ENCODE results near the gene DZANK1.
A peak's percentile ranks its signal among the peaks of the same experiment; 100 is the strongest.
"Not testable (repeated sequence)": the region's sequence is repeated elsewhere in the genome, so short reads cannot be mapped to it uniquely, and the experiment has no call there.

DZANK1 gene

DNA sequence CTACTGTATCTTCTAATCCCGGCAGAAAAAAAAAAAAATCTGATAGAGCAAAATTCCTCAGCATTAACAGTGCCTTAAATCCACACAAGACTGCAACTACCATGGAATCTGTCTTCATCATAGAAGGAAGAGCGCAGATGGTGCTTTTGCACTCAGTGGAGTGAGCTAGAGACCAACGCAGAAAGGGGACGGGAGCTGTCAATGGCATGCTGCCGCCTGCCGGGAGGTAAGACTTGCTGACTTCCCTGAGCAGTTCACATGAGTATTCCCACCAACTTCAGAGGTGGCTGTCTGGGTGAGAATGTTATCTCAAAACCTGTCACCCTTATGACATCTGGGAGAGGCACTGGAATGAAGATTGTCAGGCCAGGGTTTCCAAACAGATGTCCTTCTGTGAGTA, 35.6 kb downstream of the DZANK1 start:
- DNase-seq = no peak

DNA sequence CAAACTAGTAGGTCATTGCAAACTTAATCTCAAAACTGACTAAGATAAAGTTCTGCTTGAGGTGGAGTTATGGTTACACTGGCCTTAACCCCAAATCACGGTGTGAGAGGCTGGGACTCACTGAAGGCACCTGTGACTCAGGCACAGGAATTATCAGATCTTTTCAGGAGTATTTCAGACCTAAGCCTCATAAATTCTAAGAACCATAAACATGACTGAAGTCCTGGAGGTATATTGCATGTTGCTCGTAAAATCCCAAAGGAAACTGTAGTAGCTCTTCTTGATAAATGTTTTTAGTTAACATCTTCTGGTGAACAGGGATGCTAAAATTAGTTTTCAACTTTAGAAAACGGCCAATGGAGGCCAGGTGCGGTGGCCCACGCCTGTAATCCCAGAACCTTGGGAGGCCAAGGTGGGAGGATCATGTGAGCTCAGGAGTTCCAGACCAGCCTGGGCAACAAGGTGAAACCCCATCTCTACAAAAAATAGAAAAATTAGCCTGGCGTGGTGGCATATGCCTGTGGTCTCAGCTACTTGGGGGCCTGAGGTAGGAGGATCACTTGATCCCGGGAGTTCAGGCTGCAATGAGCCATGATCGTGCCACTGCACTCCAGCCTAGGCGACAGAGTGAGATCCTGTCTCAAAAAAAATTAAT, 36.5 kb downstream of the DZANK1 start:
- DNase-seq = no peak

DNA sequence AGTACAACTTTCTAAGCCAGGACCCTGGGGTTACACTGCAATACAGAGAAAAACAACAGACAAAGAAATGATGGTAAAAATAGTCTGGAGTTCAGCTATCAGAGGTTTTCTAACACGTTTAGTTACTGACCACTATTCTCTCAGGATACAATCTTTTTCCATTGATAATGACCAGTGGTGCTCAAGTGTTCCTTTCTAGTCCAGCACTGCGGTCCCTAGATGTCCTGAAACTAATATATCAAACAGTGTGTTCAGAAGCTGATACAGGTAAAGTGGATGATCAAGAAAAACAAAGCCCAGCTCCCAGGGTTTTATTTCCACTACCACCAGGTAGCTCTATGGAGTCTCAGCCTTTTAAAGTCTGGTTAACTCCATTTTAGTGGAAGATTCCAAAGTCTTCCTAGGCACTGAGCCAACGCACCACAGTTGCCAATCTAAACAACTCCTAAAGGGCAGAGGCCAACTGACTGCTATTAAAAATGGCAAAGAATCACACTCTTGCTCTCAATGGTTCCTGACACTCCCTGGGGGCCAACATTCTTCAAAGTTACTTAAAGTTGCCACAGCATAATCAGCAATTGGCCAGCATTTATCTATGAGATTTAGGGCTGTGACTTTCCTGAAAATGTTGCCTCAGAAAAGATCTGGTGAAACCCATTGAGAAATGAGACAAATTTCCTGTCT, 38.2 kb downstream of the DZANK1 start:
- DNase-seq = no peak

DNA sequence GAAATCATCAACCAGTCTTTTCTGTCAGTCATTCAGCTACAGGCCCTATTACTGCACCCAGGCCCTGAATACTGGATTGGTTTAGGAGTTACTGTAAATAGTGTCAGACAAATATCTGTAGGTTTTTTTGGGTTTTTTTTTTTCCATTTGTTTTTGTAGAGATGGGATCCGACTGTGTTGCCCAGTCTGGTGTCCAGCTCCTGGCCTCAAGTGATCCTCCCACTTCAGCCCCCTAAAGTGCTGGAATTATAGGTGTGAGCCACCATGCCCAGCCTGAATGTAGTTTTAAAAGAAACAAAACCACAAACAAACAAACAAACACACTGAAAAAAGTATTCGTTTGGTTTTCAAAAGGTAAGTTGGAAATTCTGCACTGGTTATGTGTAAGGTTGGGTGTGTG, 39.6 kb downstream of the DZANK1 start:
- DNase-seq = no peak

DNA sequence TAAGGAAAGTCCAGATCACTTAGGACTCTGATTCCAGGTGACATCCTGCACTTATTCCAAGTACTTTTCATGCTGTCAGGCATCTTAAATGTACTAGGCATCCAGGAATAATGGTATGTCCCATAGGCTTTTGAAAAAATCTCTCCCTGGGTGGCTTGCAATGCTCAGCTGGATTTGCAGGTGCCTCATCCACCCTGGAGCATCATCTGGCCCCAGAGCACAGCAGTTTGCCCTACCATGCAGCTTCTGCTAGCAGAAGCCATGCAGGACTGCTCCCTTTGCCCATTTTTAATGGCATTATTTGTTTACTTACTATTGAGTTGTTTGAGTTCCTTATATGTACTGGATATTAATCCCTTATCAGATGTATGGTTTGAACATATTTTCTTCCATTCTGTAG, 45.2 kb downstream of the DZANK1 start:
- no peak for DNase-seq

DNA sequence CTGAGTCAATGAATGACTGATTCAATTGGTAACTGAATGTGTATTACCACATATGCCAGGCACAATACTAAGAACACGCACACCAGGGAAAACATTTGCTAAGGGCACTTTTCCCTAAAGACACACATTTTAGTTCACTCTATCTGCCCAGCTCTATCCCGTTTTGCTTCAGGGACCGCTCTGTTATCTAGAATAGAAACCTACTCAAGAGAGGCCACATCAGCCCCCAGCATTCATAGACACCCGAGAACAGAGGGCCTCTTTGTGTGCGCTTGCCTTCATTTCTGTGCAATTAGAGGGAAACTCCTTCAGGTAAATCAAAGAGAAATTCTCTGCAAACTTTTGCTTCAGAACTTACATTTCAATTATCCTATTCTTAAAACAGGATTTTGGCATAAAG, 50.3 kb downstream of the DZANK1 start:
- no peak for DNase-seq

DNA sequence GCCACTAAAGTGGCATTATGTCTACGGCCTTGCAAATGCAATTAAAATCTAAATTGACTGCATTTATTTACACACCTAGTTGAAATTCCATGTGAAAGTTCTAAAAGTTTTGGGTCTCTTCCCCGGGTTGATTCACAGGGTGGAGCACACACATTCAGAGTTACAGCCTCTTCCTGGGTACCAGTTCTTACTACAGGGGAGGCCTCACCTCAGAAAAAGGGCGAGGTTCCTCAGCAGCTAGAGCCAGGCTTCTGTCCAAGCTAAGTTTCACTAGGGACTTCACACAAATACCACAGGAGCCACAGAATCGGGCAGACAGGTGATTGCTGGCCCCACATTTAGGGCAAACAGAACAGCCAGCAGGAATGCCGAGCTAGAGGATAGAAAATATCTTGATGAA, 52.7 kb downstream of the DZANK1 start:
- DNase-seq = no peak

DNA sequence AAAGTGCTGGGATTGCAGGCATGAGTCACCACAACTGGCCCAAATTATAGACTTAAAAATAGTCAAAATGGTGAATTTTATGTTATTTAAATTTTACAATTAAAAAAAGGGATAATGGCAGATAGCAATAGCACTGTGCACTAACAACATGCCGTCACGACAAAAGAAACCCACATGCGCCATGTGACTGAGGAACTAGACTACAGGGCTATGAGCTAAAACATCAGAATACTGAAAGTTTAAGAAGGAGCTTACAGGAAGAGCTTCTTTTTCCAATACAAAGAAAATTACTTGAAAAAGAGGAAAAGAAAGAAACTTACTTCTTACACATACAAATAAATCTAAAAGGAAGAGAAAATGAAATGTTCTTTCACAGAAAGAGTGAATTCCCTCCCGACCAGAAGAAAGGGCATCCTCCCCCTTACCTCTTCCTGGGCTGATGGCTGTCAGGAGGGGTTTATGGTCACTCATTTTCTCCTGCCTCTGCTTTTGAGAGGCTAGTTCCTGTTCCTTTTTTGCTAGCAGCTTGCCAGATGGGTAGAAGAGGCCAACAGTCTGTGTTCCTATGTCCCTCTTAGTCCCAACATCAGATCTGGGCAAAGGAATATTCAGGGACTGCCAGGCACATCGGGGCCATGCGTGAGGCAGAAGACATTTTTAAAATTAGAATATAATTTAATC, 54.5 kb downstream of the DZANK1 start:
- DNase-seq = peak; percentile 78

DNA sequence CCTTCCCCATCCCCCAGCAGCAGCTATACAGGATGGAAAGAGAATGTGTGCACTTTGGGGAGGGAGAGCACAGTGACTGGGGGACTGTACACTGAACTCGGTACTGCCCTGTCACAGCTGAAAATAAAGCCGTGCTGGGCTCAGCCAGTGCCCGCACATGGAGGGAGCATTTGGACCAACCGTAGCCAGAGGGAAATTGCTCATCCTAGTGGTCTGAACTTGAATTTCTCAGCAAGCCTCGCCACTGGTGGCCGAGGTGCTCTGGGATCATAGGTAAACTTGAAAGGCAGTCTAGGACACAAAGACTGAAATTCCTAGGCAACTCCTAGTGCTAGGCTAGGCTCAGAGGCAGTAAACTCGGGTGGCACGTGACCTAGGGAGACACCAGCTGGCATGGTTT, 61.0 kb downstream of the DZANK1 start:
- DNase-seq = no peak

DNA sequence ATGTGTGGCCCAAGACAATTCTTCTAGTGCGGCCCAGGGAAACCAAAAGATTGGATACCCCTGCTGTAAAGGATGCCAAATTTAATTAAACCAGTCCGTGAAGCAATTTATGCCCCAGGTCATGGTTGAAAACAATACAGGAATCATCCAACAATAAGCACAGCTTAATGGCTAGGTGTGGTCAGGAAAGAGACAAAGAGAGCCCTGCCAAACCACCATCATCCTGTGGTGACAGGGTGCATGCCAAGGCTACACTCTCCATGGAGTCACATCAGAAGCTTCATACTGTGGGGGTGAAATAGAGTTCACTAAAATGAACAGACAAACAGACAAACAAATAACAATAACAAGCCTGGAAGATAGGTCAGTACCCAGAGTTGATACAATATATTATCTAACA, 62.7 kb downstream of the DZANK1 start:
- DNase-seq = no peak

DNA sequence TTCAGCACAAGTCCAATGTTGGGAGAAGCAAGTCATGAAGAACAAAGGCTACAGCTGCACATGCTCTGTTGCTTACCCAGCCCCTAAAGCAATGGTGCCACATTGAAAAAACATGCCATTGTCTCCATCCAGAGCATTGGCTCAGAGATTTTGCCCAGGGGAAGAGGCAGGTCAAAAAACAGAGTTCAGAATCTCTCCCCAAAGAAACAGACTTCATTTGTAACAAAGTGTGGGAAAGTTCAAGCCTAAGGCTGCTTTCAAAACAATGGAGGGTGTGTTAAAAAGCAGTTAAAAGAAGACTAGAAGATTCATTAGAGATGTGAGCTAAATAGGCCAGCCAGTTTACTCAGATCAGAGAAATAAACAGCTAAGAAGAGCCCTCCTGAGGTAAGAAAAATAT, 63.6 kb downstream of the DZANK1 start:
- DNase-seq = no peak

DNA sequence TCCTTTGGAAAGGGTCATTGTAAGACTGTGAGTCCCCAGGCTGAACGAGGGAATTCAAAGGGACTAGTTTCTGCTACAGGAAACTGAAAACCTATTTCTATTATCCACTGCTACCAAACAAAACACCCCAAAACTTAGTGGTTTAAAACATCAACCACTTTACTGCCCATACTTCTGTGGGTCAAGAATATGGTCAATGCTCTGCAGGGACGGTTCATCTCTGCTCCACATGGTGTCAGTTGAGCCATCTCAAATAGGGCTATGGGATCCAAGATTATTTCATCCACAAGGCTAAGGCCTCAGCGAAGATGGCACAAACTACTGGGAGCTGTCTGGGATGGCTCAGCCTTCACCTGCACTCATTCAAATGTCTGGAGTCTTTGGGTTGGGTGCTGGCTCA, 65.5 kb downstream of the DZANK1 start:
- DNase-seq = no peak

DNA sequence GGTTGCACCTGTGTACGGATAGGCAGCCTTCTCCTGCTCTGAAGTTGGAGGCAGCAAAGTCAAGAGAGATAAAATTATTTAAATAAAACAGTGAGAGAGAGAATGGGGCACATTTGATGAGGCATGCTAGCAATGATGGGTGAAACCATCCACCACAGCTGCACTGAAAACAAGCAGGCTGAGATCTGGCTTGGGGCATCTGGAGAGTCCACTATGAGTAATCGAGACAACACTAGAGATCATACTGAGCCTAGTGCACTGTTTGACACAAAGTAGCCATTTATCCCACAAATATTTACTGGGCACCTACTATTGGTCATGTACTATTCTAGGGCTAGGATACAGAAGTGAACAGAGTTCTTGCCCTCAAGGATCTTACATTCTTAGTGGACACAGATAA, 66.4 kb downstream of the DZANK1 start:
- no peak for DNase-seq

DNA sequence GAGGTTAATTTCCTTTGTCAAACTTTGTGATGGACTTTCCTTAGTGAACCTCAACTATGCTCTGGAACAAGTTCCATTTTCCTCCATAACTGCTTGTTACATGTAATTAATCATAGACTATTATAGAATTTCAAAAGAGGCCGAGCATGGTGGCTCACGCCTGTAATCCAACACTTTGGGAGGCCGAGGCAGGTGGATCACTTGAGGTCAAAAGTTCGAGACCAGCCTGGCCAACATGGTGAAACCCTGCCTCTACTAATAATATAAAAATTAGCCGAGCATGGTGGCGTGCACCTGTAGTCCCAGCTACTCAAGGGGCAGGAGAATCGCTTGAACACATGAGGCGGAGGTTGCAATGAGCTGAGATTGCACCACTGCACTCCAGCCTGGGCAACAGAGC, 68.1 kb downstream of the DZANK1 start:
- DNase-seq = not testable (repeated sequence)

DNA sequence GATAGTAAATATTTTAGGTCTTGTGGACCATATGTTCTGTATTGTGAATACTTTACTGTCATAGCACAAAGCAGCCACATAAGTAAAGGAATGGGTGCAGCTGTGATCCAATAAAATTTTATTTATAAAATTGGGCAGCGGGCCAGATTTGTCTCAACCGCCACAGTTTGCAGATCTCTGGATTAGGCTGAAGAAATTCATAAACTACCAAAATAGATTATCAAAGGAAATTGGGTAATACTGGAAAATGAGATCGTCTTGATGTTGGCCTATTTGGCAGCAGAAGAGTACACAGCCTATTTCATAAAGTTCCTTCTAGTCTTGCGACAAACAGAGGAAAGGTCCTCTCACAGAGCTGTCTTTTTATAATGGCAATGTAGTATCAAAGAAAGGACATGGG, 69.8 kb downstream of the DZANK1 start:
- peak; percentile 81 for DNase-seq

DNA sequence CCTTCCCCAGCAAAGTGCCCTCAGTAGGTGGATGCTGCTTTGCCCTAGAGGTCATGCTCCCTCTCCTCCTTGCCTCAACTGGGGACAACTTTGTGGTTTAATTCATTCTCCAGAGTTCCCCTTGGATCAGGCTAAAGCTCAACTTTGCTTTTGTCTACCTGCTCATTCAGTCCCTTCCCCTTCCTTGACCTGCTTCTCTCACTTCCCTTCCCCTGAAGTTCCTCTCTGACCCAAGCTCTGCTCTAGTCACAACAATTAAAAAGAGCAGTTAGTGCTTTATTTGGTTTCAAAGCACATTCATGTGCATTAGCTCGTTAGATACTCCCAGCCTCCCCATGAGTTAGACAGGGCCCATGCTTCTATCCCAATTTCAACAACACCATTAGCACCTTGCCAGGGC, 71.3 kb downstream of the DZANK1 start:
- DNase-seq = peak; percentile 1

DNA sequence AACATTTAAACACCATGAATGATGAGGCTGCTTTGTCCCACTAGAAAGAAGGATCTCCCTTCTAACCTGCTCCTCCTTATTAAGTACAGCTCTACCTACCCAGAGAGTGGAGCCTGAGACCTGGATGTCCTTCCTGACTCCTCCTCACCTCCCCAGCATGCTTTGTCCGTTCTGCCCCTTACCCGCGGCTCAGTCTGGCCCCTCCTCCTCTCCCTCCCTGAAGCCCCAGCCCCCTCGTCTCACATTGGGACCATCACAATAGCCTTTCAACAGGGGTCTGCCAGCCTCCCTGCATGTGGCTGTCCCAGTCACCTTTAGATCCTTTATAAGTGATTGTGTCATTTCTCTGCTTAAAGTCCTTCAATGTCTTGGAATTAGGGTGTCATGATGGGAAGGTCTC, 72.5 kb downstream of the DZANK1 start:
- no peak for DNase-seq

DNA sequence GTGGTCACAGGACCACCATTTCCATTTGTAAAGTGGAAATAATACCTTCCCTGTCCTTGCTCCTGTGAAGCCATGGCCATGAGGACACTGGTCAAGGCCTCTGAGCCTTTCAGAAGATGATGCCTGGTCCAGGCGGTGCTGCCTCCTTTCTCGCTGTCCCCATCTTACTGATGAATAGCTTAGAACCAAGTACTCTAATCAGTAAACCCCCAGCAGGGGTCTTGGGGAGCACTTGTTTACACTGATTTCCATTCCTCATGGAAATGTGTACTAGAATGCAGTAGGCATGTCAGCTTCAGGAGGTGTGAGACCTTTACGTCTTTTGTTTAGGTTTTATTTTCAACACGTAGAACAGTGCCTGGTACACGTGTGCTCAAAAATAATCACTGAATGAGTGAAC, 75.1 kb downstream of the DZANK1 start:
- DNase-seq = no peak

DNA sequence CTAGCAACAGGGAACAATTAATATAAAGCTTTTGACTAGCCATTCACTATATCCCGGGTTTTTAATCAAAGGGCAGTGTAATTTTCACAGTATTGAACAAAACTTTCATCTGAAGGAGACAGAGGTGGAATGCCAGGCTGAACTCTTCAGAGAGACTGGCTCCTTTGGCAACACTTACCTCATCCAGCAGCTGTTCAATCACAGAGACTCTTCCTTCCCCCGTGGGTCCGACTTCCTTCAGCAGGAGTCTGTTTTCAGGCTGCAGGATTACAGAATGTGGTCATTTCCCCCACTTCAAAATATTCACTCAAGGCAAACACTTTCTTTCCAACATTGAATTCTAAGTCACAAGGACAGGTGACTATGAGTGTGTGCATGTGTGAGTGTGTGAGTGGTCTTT, 76.6 kb downstream of the DZANK1 start:
- DNase-seq = no peak

DNA sequence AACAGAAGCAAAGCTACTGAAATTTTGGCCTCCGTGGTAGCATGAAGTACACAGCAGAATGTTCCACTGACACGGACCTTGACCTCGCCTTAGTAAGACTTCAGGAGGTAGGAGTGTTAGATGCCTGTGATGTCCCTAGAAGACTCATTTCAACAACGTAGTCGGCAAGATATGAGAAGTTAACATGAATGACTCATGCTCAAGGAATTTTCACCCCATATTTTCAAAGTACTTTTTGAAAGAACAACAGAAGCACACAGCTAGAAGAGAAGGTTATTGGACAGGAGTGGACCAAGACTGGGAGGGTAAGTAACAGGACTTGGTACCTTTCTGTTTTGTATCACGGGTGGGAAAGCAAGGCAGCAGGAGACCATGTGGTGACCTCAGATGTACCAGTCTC, 78.0 kb downstream of the DZANK1 start:
- DNase-seq = no peak

DNA sequence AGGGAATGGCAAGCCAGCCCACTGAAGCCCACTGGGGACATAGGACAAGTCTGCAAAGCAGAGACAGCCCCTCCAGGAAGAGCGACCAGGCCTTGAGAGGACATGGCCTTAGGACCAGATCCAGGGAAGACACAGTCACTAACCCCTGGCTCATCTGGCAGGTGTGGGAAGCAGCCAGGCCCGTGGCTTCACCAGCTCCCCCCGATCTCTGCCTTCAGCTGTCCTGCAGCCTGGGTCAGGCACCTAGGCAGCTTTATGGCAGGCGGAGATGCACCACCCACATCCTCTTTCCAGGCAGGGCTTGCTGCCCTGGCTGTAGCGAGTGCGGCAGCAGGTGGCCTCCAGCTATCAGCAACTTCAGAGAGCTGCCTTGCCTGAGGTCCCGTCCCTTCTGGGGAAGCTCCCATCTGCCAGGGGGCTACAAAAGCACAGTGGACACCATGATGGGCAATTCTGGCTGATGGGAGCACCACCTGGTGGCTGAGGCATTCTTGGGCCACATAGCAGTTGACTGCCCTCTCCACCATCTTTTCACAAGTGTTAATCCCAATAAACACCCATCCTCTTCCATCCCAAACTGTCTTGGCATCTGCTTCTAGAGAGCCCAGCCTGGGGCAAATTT, 85.8 kb downstream of the DZANK1 start:
- DNase-seq = no peak

DNA sequence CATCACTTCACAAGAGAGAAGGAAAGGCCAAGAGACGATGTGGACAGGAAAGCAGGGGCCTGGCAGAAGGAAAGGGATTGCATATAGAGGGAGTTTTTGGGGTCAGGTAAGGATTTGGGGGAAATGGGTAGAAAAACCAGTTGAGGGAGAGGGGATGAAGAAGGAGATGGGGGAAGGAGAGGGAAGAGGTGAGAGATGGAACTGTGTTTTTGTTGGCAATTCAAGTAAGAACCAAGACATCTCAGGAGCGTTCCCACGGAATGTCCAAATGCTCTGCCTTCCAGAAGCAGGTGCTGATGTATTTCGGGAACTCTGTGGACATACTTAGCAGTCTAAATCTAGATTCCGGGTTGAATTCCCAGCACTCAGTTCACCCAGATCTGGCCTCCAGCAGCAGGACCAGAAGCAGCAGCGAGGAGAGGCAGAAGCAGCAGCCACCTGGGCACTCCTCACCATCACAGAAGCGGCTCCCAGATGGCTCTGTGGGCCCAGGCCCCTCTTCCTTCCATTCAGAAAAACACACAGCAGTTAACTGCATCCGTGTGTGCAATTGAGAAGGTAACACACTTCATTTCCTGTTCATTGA, 88.8 kb downstream of the DZANK1 start:
- DNase-seq = no peak

DNA sequence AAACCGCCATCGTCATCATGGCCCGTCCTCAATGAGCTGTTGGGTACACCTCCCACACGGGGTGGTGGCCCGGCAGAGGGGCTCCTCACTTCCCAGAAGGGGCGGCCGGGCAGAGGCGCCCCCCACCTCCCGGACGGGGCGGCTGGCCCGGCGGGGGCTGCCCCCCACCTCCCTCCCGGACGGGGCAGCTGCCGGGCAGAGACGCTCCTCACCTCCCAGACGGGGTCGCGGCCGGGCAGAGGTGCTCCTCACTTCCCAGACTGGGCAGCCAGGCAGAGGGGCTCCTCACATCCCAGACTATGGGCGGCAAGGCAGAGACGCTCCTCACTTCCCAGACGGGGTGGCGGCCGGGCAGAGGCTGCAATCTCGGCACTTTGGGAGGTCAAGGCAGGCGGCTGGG, 91.3 kb downstream of the DZANK1 start:
- not testable (repeated sequence) for DNase-seq

DNA sequence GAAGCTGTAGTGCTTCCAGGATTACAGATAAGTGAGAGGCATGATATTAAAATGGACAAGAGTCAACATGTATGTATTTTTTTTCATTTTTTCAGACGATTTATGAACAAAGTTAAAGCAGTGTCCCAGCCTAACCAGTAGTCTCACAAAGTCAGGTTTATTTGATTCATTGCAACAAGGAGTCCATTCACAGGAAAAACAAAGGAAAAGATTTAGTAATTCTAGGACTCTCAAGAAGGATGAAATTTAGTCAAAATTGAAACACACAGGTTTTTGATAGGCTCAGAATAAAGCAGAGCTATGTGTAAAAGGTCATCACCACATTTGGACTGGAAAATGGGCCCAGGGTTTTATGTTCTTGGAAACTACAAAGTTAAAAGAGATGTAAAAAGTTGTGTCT, 94.5 kb downstream of the DZANK1 start:
- DNase-seq = no peak

Measured in GF-D8 (cell line).